Activated CD8-positive, alpha-beta memory T cell treated with anti-CD3 and anti-CD28 coated beads, Interleukin-2, amount 50 U/mL, for 4 hours (primary cell): ENCODE data around the gene BRD2.

Source experiments
- DNase-seq: peaks from one replicate; pipeline ENCODE4 v3.0.0-alpha.2; 2020

BRD2 gene

GRCh38 chr6:33001685-33002084, 33.3 kb downstream of the BRD2 start:
- no peak for DNase-seq

DNA sequence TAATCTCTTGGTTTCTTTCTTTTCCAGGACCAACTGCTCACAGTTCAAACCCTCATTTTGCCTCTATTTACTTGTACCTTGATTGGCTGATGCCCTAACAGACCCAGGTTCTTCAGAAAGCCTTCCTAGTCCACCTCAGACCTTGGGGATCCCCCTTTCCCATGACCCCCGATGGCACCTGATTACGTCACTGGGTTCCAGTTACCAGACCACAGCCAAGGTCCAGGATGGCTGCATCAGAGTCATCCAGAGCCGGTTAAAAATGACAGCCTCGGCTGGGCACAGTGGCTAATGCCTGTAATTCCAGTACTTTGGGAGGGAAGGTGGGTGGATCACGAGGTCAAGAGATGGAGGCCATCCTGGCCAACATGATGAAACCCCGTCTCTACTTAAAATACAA, 36.5 kb downstream of the BRD2 start:
- no peak for DNase-seq

- no peak for DNase-seq
Measured at GRCh38 chr6:33007831-33008400, 39.5 kb downstream of the BRD2 start.

- DNase-seq, result peak; percentile 59
Measured at GRCh38 chr6:33008944-33009861, 40.8 kb downstream of the BRD2 start, which contains the start of gene HLA-DOA. TSS of gene HLA-DOA (minus strand) at chr6:33009591.

- no peak for DNase-seq
Measured at GRCh38 chr6:33010356-33010755, 42.0 kb downstream of the BRD2 start.

DNA sequence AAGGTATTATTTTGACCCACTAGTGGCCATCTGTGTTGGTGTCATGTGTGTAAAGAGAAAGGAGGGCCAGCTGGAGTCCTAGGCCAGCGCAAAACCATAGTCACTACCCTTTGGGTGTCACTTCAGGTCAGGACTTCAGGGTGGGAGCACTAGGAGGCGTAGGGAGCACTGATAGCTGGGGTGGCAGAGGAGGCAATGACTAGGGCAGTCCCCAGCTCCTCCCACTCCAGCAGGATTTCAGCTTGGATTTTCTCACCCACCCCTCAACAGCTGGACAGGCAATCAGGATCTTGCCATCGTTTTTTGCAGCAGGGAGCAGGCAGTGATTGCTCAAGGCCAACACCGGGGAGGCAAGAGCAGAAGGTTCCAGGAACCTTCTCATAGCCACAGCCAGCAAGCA, 45.2 kb downstream of the BRD2 start:
- DNase-seq, result no peak

GRCh38 chr6:33014841-33015634, 46.6 kb downstream of the BRD2 start:
- no peak for DNase-seq

- no peak for DNase-seq
Measured at GRCh38 chr6:33015798-33016197, 47.4 kb downstream of the BRD2 start.

DNA sequence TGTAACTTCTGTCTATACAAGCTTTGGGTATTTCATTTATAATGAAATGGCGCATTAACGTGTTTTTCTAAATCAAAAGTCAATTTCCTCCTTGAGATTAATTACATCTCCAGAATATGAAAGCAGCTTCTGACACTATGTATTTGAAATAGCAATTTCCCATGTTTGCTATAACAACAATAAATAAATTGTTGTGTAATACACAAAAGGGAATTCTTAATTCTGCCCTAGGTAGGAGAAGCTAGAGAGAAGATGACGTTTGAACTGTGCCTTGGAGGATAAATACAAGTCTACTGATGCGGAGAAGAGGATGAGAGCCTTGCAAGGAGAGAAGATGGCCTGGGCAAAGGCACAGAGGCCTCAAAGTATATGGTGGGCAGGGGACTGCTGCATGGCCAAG, 48.6 kb downstream of the BRD2 start:
- DNase-seq, result no peak

GRCh38 chr6:33017694-33018353, 49.4 kb downstream of the BRD2 start:
- no peak for DNase-seq

DNA sequence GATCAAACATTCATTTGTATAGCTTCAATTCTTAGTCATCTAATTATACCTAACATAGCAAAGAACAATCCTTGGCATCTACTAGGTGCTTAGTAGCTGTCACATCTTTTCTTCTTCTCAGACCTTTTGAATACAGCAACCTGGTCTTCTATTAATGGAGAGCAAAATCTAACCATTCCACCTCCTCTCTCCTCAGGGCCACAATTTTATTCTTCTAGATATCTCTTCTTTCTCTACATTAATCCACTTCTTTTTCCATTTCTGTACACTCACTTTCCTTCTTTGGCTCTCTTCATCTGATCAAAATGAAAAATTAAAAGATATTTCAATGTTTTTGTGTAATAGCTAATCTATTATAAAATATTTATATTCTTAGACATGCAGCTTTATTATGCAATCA, 50.0 kb downstream of the BRD2 start:
- DNase-seq, result no peak

DNA sequence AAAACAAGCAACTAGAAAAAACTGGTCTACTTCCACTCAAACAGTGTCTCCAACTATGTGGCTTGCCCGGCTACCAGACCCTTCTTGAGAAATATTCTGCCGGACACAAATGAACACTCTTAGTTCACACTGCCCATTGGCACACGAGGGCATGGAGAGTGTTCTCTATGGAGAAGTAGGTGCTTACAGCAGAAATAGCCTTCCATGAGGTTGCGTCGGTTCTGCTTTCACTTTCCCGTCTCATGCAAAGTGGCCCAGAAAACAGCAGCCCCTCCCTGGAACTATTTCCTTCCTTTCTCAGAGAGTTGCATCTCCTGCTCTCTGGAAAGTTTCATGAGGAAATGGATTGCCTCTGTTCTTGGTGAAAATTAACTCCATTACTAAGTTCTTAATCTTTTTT, 50.5 kb downstream of the BRD2 start:
- DNase-seq, result no peak

GRCh38 chr6:33019372-33019771, 51.0 kb downstream of the BRD2 start:
- no peak for DNase-seq

DNA sequence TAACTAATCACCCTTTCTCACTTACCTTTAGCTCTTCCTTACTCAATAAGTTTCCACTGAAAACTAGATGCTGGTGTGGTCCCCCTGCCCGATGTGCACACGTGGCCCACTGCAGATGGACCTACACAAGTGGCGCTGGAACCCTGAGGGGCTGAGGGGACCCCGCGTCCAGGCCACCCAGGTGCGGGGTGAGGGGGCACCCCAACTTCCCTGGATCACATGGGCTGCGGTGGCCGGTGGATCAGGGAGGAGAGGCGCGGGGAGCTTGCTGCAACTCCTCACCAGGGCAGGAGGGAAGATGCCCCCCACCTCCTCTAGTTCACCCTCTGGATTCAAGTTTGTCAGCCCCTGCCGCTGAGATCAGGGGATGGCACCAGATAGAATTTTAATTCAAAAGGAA, 53.5 kb downstream of the BRD2 start:
- DNase-seq, result no peak

- no peak for DNase-seq
Measured at GRCh38 chr6:33023536-33023935, 55.1 kb downstream of the BRD2 start.

DNA sequence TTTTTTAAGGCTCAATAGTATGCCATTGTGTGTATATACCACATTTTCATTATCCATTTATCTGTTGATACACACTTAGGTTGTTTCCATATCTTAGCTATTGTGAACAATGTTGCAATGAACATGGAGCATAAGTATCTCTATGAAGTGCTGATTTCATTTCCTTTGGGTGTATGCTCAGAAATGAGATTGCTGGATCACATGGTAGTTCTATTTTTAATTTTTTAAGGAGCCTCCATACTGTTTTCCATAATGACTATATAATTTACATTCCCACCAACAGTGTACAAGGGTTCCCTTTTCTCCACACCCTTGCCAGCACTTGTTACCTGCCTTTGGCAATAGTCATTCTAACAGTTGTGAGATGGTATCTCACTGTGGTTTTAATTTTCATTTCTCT, 56.1 kb downstream of the BRD2 start:
- DNase-seq, result no peak

GRCh38 chr6:33028220-33028849, 59.9 kb downstream of the BRD2 start:
- no peak for DNase-seq

GRCh38 chr6:33029328-33030184, 61.2 kb downstream of the BRD2 start:
- DNase-seq, result no peak

- no peak for DNase-seq
Measured at GRCh38 chr6:33030245-33030644, 61.9 kb downstream of the BRD2 start.
